H9 (cell line): Measurements from ENCODE around the gene UGT1A3. TPM values are rescaled to one million over a fixed set of nuclear protein-coding genes. Genes with fewer than 3 reads are reported as not detected.

Experiments used
- DNase-seq: peaks from one replicate; pipeline ENCODE4 v3.0.0-alpha.2; 2017
- H2AFZ ChIP-seq: one replicate; pipeline ENCODE4 v1.6.1; 2013; ENCODE audit warnings: mild to moderate bottlenecking, low read length, control low read depth, moderate library complexity
- H2AK5ac ChIP-seq: 2 replicates; pipeline ENCODE4 v1.6.1; 2013; ENCODE audit warnings: low read length, control low read depth, mixed read lengths; ENCODE audit not compliant: insufficient read length
- H2BK120ac ChIP-seq: one replicate; pipeline ENCODE4 v1.6.1; 2013; ENCODE audit warnings: low read depth, mild to moderate bottlenecking, low read length, control low read depth, inconsistent platforms; ENCODE audit not compliant: poor library complexity, severe bottlenecking
- H2BK12ac ChIP-seq: 2 replicates; pipeline ENCODE4 v1.6.1; 2013; ENCODE audit warnings: low read length, control low read depth, mixed read lengths, low read depth; ENCODE audit not compliant: insufficient read length
- H2BK15ac ChIP-seq: 2 replicates; pipeline ENCODE4 v1.6.1; 2013; ENCODE audit warnings: low read depth, low read length, control low read depth
- H2BK20ac ChIP-seq: one replicate; pipeline ENCODE4 v1.6.1; 2013; ENCODE audit warnings: low read depth, mild to moderate bottlenecking, low read length, control low read depth, inconsistent platforms; ENCODE audit not compliant: poor library complexity, severe bottlenecking
- H2BK5ac ChIP-seq: 2 replicates; pipeline ENCODE4 v1.6.1; 2013; ENCODE audit warnings: low read length, control low read depth, mixed read lengths; ENCODE audit not compliant: insufficient read length
- H3K14ac ChIP-seq: 2 replicates; pipeline ENCODE4 v1.6.1; 2013; ENCODE audit warnings: low read length, control low read depth; ENCODE audit not compliant: insufficient read depth
- H3K18ac ChIP-seq: 2 replicates; pipeline ENCODE4 v1.6.1; 2013; ENCODE audit warnings: low read depth, mild to moderate bottlenecking, mixed read lengths, low read length, control low read depth; ENCODE audit not compliant: insufficient read length
- H3K23ac ChIP-seq: 2 replicates; pipeline ENCODE4 v1.6.1; 2013; ENCODE audit warnings: low read length, control low read depth, mixed read lengths, low read depth; ENCODE audit not compliant: insufficient read length
- H3K23me2 ChIP-seq: 2 replicates; pipeline ENCODE4 v1.6.1; 2013; ENCODE audit warnings: low read depth, mild to moderate bottlenecking, mixed read lengths, low read length, control low read depth; ENCODE audit not compliant: insufficient read length, poor library complexity, severe bottlenecking
- H3K27ac ChIP-seq: 2 replicates; pipeline ENCODE4 v1.5.1; 2013; ENCODE audit warnings: low read length, control low read depth, mixed read lengths, low read depth; ENCODE audit not compliant: insufficient read length
- H3K27me3 ChIP-seq: 2 replicates; pipeline ENCODE4 v1.6.1; 2013; ENCODE audit warnings: low read length, control low read depth, inconsistent platforms; ENCODE audit not compliant: insufficient read depth
- H3K4ac ChIP-seq: 2 replicates; pipeline ENCODE4 v1.6.1; 2013; ENCODE audit warnings: low read depth, mild to moderate bottlenecking, control low read depth, inconsistent platforms, low read length, moderate library complexity
- H3K4me1 ChIP-seq: 2 replicates; pipeline ENCODE4 v1.6.1; 2013; ENCODE audit warnings: low read length, control low read depth, inconsistent platforms; ENCODE audit not compliant: insufficient read depth
- H3K4me2 ChIP-seq: 2 replicates; pipeline ENCODE4 v1.6.1; 2013; ENCODE audit warnings: low read length, control low read depth, mixed read lengths; ENCODE audit not compliant: insufficient read length, insufficient read depth
- H3K56ac ChIP-seq: 2 replicates; pipeline ENCODE4 v1.6.1; 2013; ENCODE audit warnings: low read depth, mild to moderate bottlenecking, mixed read lengths, low read length, control low read depth; ENCODE audit not compliant: insufficient read length
- H3K79me1 ChIP-seq: 2 replicates; pipeline ENCODE4 v1.6.1; 2013; ENCODE audit warnings: low read depth, mild to moderate bottlenecking, moderate library complexity, low read length, control low read depth, inconsistent platforms; ENCODE audit not compliant: insufficient read depth, poor library complexity, severe bottlenecking
- H3K79me2 ChIP-seq: 2 replicates; pipeline ENCODE4 v1.6.1; 2013; ENCODE audit warnings: low read length, control low read depth, inconsistent platforms; ENCODE audit not compliant: insufficient read depth
- H3K9ac ChIP-seq: 2 replicates; pipeline ENCODE4 v1.6.1; 2013; ENCODE audit warnings: low read length, control low read depth, mixed read lengths; ENCODE audit not compliant: insufficient read length; ENCODE audit errors: extremely low read depth
- H3K9me3 ChIP-seq: one replicate; pipeline ENCODE4 v1.6.1; 2013; ENCODE audit warnings: low read depth, low read length, inconsistent platforms; ENCODE audit not compliant: control insufficient read depth
- H3T11ph ChIP-seq: one replicate; pipeline ENCODE4 v1.6.1; 2013; ENCODE audit warnings: mild to moderate bottlenecking, low read length, control low read depth, inconsistent platforms
- H4K20me1 ChIP-seq: one replicate; pipeline ENCODE4 v1.6.1; 2013; ENCODE audit not compliant: control insufficient read depth, insufficient read length, insufficient read depth
- H4K5ac ChIP-seq: 2 replicates; pipeline ENCODE4 v1.6.1; 2013; ENCODE audit warnings: low read depth, mild to moderate bottlenecking, mixed read lengths, low read length, control low read depth; ENCODE audit not compliant: insufficient read length
- H4K8ac ChIP-seq: replicated peaks from 2 replicates; pipeline ENCODE4 v1.6.1; 2013; ENCODE audit warnings: low read length, control low read depth, mixed read lengths, low read depth; ENCODE audit not compliant: insufficient read length
- H4K91ac ChIP-seq: 2 replicates; pipeline ENCODE4 v1.6.1; 2013; ENCODE audit warnings: low read depth, mild to moderate bottlenecking, moderate library complexity, mixed read lengths, low read length, control low read depth; ENCODE audit not compliant: insufficient read length
- H3K27ac Mint-ChIP-seq, 3 experiments: 2 replicates in 2 of 3; 3 replicates in 1 of 3; pipeline ENCODE4 v1.8.0; 2020 to 2021; ENCODE audit warnings: mixed read lengths in 3 of 3, mild to moderate bottlenecking in 1 of 3, moderate library complexity in 1 of 3
- H3K27me3 Mint-ChIP-seq: 2 replicates; pipeline ENCODE4 v1.8.0; 2021; ENCODE audit warnings: low read depth, mild to moderate bottlenecking, moderate library complexity, mixed read lengths
- H3K36me3 Mint-ChIP-seq, 3 experiments: 2 replicates in 2 of 3; 3 replicates in 1 of 3; pipeline ENCODE4 v1.8.0; 2020 to 2021; ENCODE audit warnings: low read depth in 3 of 3, mixed read lengths in 3 of 3; ENCODE audit not compliant: insufficient read depth in 1 of 3
- H3K4me1 Mint-ChIP-seq, 2 experiments: 2 replicates each; pipeline ENCODE4 v1.8.0; 2020; ENCODE audit warnings: mixed read lengths in 2 of 2
- H3K4me3 Mint-ChIP-seq, 2 experiments: 2 replicates in 1 of 2; 3 replicates in 1 of 2; pipeline ENCODE4 v1.8.0; 2020 to 2021; ENCODE audit warnings: mild to moderate bottlenecking in 2 of 2, mixed read lengths in 2 of 2, moderate library complexity in 1 of 2
- H3K9me3 Mint-ChIP-seq, 2 experiments: 2 replicates in 1 of 2; 3 replicates in 1 of 2; pipeline ENCODE4 v1.8.0; 2020; ENCODE audit warnings: mild to moderate bottlenecking in 2 of 2, mixed read lengths in 2 of 2, moderate library complexity in 1 of 2
- WGBS: extraction: QIAGEN DNeasy Blood & Tissue Kit; methylation state at CpG from one replicate; pipeline ENCODE4 v1.1.7; 2013; ENCODE audit warnings: missing lambda C conversion rate, low lambda C conversion rate, mixed read lengths; ENCODE audit not compliant: insufficient read length; ENCODE audit errors: extremely low coverage; 5-methylcytosine and 5-hydroxymethylcytosine counted together
- total RNA-seq: library from RNA; stranded (reverse); gene quantifications from 2 replicates; pipeline ENCODE4 v1.2.1, GENCODE V29; 2021
- TF ChIP-seq, protein P1 (sequence below): fragments of 200-600 bp; sonication (generic); conservative IDR thresholded peaks from 3 replicates; pipeline ENCODE4 v1.8.0; 2021; ENCODE audit warnings: antibody characterized with exemption, mild to moderate bottlenecking

UGT1A3 gene
- total RNA-seq, 1 experiment from 2014 or later = not detected

DNA sequence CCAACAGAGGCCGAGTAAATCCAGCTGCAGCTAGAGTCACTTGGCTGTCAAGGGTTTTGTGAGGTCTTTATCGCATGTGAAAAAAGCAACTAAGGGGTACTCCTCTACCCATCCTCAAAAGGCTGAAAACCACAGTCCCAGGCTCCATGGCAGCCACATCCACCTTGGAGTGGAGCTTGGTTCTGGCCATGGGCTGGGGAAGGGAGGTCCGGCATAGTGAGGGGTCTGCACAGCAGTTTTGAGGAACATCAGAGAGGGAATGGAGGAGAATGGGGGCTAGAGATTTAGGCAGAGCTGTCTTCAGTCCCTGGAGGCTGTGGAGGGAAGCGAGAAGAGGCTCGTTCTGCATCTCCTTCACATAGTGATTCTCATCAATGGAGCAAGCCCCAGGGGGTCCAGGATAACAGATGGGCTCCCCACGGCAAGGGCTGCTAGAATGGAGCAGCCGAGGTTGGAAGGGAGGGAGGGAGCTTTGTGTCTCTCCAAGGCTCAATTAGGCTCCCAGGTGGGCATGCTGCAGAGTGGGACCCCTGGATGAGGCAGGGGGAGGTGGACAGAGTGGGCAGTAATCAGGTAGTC lies 70.3 kb downstream of the UGT1A3 start:
- Histone ChIP-seq H3K9me3 (no peaks in the 10 kb centered on the region), H4K8ac (no peak overlapping the region), H2BK12ac (no peak overlapping the region), H2BK120ac (no peak overlapping the region), H4K91ac (no peak overlapping the region), H4K20me1 (no peaks in the 10 kb centered on the region), H2AFZ (no peak overlapping the region), H3K4me2 (no peak overlapping the region), H3K9ac (no peak overlapping the region), H3K4ac (no peak overlapping the region), H3K79me2 (no peaks in the 10 kb centered on the region), H4K5ac (no peak overlapping the region), H2BK5ac (no peak overlapping the region), H3T11ph (no peak overlapping the region), H3K23ac (no peak overlapping the region), H3K14ac (no peak overlapping the region), H3K23me2 (no peaks in the 10 kb centered on the region), H3K27me3 (no peaks in the 10 kb centered on the region), H2BK20ac (no peak overlapping the region), H2AK5ac (no peak overlapping the region), H3K18ac (no peak overlapping the region), H3K79me1 (no peaks in the 10 kb centered on the region), H3K56ac (no peak overlapping the region), H3K4me1 (no peaks in the 10 kb centered on the region), H3K27ac (no peak overlapping the region), H2BK15ac (no peak overlapping the region)
- no CpG with 5 or more reads among the region's 7 CpGs for WGBS
- H3K4me1 Mint-ChIP-seq = peaks cover 2 to 4% of the 10 kb centered on the region in 2 experiments; a peak in 3 of 4 replicates
- peaks cover 0 to 5% (median 4%) of the 10 kb centered on the region in 3 experiments; a peak in 2 of 7 replicates for H3K36me3 Mint-ChIP-seq
- 0 out of 5 replicates have a peak overlapping the region, but pooled peaks of 1 of the 2 experiments have one; percentile 40 for H3K4me3 Mint-ChIP-seq
- TF ChIP-seq, protein P1, sequence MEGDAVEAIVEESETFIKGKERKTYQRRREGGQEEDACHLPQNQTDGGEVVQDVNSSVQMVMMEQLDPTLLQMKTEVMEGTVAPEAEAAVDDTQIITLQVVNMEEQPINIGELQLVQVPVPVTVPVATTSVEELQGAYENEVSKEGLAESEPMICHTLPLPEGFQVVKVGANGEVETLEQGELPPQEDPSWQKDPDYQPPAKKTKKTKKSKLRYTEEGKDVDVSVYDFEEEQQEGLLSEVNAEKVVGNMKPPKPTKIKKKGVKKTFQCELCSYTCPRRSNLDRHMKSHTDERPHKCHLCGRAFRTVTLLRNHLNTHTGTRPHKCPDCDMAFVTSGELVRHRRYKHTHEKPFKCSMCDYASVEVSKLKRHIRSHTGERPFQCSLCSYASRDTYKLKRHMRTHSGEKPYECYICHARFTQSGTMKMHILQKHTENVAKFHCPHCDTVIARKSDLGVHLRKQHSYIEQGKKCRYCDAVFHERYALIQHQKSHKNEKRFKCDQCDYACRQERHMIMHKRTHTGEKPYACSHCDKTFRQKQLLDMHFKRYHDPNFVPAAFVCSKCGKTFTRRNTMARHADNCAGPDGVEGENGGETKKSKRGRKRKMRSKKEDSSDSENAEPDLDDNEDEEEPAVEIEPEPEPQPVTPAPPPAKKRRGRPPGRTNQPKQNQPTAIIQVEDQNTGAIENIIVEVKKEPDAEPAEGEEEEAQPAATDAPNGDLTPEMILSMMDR = no peak
- H3K27me3 Mint-ChIP-seq = peaks cover 8% of the 10 kb centered on the region
- peaks cover 14 to 18% of the 10 kb centered on the region in 2 experiments for H3K9me3 Mint-ChIP-seq
- no peak for DNase-seq
- H3K27ac Mint-ChIP-seq = no peak overlapping the region; a peak in 1 of 7 replicates
